Stimulated activated CD4-positive, alpha-beta T cell treated with anti-CD3 and anti-CD28 coated beads, Interleukin-1b, Interleukin-23, amount 100 ng/mL, for 1 hour (primary cell): Measurements from ENCODE around the gene CDKN2AIPNL.

Experiments used
- DNase-seq, 2 donors: peaks; one replicate each; pipeline ENCODE4 v3.0.0-alpha.2; 2020; ENCODE audit warnings: low read depth in 2 of 2

The CDKN2AIPNL gene, protein sequence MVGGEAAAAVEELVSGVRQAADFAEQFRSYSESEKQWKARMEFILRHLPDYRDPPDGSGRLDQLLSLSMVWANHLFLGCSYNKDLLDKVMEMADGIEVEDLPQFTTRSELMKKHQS

DNA sequence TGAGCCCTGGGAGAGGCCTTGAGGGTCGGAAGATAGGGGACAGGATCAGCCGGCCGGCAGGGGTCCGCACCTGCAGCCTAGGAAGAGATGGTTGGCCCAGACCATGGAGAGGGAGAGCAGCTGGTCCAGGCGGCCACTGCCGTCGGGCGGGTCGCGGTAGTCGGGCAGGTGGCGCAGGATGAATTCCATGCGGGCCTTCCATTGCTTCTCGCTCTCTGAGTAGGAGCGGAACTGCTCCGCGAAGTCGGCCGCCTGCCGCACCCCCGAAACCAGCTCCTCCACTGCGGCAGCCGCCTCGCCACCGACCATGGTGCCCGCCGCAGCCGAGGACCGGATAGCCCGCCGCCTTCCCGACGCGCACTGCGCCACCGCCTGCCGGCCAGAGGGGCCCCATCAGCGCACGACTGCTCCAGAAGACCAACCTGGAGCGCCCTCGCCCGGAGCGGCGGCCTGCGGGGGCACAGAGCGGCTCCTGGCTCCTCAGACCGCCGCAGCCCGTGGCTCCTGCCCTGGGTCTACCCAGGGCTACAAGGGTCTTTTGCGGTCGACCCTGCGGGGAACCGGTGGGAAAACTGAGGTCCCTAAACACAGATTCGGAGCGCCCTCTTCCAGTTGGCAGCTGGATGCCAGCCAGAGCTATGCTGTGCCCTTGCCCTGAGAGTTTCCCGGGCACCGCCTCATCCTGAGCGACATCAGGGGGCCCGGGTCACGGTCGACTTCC lies at the start of gene CDKN2AIPNL:
Gene CDKN2AIPNL, minus strand, starts transcription at position 336 of the 721 bp plus-strand sequence. Its CDS starts 27 bp downstream, at position 309.
- peak; percentile 77 to 81 for DNase-seq

- no peak for DNase-seq
Measured at GRCh38 chr5:134460551-134460950, 48.9 kb upstream of the CDKN2AIPNL start.

- no peak for DNase-seq
Measured at GRCh38 chr5:134459491-134459890, 47.8 kb upstream of the CDKN2AIPNL start.

DNA sequence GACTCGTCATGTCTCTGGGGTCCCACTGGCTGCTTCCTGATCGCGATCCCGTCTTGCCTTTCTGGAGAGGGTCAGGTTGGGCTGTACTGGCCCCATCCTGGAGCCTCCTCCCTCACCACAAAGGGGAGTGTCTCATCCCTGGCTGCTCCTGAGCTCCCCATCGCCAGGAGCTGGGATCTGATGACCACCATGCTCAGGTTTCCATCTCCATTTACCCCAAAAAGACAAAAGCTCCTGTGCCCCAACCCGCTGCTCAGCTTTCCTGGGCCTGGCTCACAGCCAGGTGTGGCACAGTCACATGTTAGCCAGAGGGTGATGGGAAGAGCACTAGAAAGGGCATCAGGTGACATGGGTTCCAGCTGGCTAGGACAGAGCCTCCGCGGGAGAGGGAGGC lies 47.3 kb upstream of the CDKN2AIPNL start:
- no peak for DNase-seq

GRCh38 chr5:134458234-134459009 lies 46.7 kb upstream of the CDKN2AIPNL start:
- no peak for DNase-seq

- no peak for DNase-seq
Measured at GRCh38 chr5:134457801-134458200, 46.1 kb upstream of the CDKN2AIPNL start.

- DNase-seq = no peak
Measured at GRCh38 chr5:134456825-134457224, 45.1 kb upstream of the CDKN2AIPNL start.

- no peak for DNase-seq
Measured at GRCh38 chr5:134455466-134455865, 43.8 kb upstream of the CDKN2AIPNL start.

GRCh38 chr5:134453016-134453415 lies 41.3 kb upstream of the CDKN2AIPNL start:
- DNase-seq = no peak

DNA sequence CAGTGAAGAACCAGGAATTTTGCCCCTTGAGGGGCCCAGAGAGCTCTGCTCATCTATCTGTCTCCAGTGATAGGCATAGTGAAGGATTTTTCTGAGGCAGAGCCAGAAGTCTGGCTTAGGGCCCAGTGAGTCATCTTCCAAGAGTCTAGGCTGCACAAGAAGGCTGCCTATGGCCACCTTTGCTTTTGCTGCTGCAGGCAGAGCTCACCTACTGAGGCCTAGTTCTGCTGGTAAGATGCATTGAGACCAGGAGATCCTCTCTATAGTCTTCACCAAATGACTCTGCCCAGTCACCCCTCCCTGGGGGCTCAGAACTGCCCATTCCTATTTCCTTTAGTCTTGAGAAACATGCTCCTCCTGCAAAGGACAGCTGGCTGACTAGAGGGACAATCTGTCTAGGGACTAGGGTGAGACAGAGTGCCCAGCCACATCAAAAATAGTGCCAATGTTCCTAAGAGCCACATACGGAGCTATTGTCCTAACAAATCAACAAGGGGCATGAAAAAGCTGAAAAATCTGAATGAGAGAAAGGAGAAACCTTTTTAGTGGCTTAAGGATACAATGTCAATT lies 40.3 kb upstream of the CDKN2AIPNL start:
- DNase-seq = no peak

- DNase-seq = no peak
Measured at GRCh38 chr5:134451225-134451935, 39.7 kb upstream of the CDKN2AIPNL start.

- no peak for DNase-seq
Measured at GRCh38 chr5:134450374-134450773, 38.7 kb upstream of the CDKN2AIPNL start.

DNA sequence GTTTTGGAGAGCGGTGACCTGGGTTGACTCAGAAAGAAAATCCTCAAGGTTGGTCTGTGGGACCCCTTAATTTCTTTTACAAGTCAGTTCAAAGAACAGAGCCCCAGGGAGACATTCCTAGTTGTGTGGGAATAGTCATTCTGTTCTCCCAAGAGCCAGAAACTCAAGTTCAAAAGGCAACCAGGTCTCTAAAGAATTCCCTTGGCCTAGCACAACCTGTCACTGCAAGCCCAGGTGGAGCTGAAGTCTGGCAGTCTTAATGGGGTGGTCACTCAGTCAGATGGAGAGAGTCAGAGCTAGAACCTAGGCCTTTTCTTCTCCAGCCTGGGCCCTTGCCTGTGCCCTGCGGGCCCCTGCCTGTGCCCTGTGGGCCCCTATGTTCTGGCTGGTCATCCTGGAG lies 37.5 kb upstream of the CDKN2AIPNL start:
- DNase-seq = no peak

- DNase-seq = no peak
Measured at GRCh38 chr5:134447815-134448520, 36.3 kb upstream of the CDKN2AIPNL start.

- DNase-seq = no peak
Measured at GRCh38 chr5:134446938-134447337, 35.3 kb upstream of the CDKN2AIPNL start.

- no peak for DNase-seq
Measured at GRCh38 chr5:134445856-134446818, 34.5 kb upstream of the CDKN2AIPNL start.

GRCh38 chr5:134444941-134445471 lies 33.3 kb upstream of the CDKN2AIPNL start:
- DNase-seq = no peak

GRCh38 chr5:134440201-134440755 lies 28.6 kb upstream of the CDKN2AIPNL start:
- DNase-seq = no peak

DNA sequence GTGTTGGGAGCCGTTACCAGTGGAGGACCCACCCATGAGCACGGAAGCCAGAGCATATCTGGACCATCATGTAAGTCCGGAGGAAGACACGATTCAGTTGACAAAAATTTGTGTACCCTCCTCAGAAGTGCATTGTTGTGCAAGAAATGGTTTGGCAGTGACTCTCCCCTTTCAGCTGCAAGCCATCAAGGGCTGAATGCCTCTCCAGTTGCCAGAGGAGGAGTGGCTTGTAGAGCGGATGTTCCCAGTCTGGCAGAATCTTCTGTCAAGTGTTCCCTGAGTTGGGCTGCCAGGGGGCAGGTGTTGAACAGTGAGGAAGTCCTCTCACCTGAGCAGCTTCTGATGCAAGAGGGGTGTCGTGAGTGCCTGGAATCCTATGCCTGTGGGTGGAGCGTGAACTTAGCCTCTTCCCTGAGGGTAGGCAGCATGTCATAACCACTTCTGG lies 27.6 kb upstream of the CDKN2AIPNL start:
- no peak for DNase-seq
